Endothelial cell (in vitro differentiated cells): ENCODE data around the gene ROMO1. TPM values are rescaled to one million over a fixed set of nuclear protein-coding genes. Genes with fewer than 3 reads are reported as not detected.

Experiments used
- DNase-seq: peaks from one replicate; pipeline ENCODE4 v3.0.0; 2021; ENCODE audit warnings: low spot score
- H3K27ac Mint-ChIP-seq: one replicate; pipeline ENCODE4 v1.8.0; 2021; ENCODE audit warnings: mixed read lengths, inconsistent platforms; ENCODE audit not compliant: unreplicated experiment
- H3K27me3 Mint-ChIP-seq: one replicate; pipeline ENCODE4 v1.8.0; 2021; ENCODE audit warnings: mild to moderate bottlenecking, moderate library complexity, mixed read lengths, inconsistent platforms; ENCODE audit not compliant: unreplicated experiment
- H3K36me3 Mint-ChIP-seq: one replicate; pipeline ENCODE4 v1.8.0; 2021; ENCODE audit warnings: mild to moderate bottlenecking, low read depth, mixed read lengths, inconsistent platforms; ENCODE audit not compliant: unreplicated experiment
- H3K4me1 Mint-ChIP-seq: one replicate; pipeline ENCODE4 v1.8.0; 2021; ENCODE audit warnings: mild to moderate bottlenecking, mixed read lengths, inconsistent platforms; ENCODE audit not compliant: unreplicated experiment
- H3K4me3 Mint-ChIP-seq: one replicate; pipeline ENCODE4 v1.8.0; 2021; ENCODE audit warnings: mild to moderate bottlenecking, mixed read lengths, inconsistent platforms; ENCODE audit not compliant: unreplicated experiment
- H3K9me3 Mint-ChIP-seq: one replicate; pipeline ENCODE4 v1.8.0; 2021; ENCODE audit warnings: mixed read lengths, inconsistent platforms; ENCODE audit not compliant: unreplicated experiment
- CTCF ChIP-seq: fragments of 200-600 bp; sonication (generic); IDR thresholded peaks from one replicate; pipeline ENCODE4 v1.5.0; 2021; ENCODE audit warnings: antibody characterized with exemption; ENCODE audit not compliant: unreplicated experiment
- total RNA-seq: library from RNA; stranded (reverse); fragmentation: NEBNext Ultra II Directional; extraction: Animal tissue kit (Norgen Biotek cat#: 25700); gene quantifications from one replicate; pipeline ENCODE4 v1.2.1, GENCODE V29; 2021; ENCODE audit not compliant: unreplicated experiment

The ROMO1 gene
- total RNA-seq, 1 donor from 2014 or later: 159 TPM

DNA sequence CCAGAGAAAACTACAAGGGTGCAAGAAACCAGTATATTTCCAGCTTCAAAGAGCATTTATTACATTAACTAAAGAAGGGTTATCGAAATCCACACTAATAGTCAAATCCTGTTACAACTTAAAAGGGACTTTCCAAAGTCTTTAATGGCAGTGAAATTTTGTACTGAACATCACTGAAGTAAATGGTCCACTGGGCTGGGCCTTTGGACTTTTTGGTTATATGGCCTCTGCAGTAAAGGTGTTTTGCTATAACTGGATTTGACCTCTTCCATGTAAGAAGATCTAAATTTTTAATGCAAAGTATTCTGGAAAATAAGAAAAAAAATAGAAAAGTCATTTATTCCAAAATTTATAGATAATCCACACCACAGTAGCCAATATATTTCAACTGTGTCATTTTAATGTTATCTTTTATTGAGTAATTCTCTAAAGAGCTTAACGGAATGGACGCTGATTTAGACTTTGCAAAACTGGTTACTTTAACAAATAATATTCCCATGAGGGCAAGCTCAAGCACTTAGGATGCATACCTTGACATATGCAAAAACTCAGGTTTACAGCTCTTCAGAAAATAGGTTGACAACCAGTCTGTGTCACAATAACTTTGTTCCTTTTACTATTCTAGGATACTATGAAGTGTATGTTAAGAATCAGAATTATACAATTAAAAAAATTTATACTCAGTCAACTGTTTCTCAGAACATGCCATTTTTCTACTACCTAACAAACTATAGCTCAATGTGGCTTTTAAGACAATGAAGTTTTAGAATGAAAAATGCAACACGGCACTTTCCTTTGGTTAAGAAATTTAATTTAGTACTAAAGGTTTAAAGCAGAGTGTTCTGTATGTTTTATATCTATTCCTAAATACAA is 35.8 kb downstream of the ROMO1 start:
- no peaks in the 10 kb centered on the region for H3K27me3 Mint-ChIP-seq
- H3K36me3 Mint-ChIP-seq: peaks cover 44% of the 10 kb centered on the region
- H3K9me3 Mint-ChIP-seq: no peaks in the 10 kb centered on the region
- no peak for DNase-seq
- no peak overlapping the region for H3K4me3 Mint-ChIP-seq
- TF ChIP-seq CTCF: no peak
- H3K4me1 Mint-ChIP-seq: peaks cover 23% of the 10 kb centered on the region
- no peak overlapping the region for H3K27ac Mint-ChIP-seq

DNA sequence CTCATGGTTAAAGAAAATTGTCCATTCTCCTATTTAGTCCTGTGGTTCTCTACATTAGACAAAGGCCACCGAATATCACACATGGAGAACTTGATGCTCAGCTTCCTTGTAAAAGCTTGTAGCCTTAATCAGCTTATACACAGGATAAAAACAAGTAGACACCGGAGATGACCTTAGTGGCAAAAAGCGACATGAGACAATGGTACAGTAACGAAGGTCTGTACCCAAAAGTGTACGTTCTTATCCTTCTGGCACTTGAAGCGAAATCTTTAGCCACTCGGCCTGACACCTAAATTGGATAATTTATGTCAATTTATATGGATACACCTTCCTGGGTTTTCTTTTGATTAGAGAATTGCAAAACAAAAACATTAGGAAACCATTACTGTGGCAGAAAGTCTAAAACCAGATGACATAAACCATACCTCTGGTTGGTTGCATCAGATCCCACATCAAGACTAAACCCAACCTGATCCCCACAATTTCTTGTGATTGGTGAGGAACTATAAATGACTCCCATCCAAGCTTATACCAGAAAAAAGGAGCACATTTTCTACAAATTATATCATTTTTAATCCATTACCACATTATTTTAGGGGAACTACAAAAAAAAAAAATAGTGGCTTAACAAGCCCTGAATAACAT is 36.7 kb downstream of the ROMO1 start:
- H3K27me3 Mint-ChIP-seq: no peaks in the 10 kb centered on the region
- H3K9me3 Mint-ChIP-seq: no peaks in the 10 kb centered on the region
- no peak overlapping the region for H3K4me3 Mint-ChIP-seq
- peaks cover 25% of the 10 kb centered on the region for H3K4me1 Mint-ChIP-seq
- H3K27ac Mint-ChIP-seq: no peak overlapping the region
- DNase-seq: no peak
- H3K36me3 Mint-ChIP-seq: peaks cover 50% of the 10 kb centered on the region
- no peak for TF ChIP-seq CTCF

DNA sequence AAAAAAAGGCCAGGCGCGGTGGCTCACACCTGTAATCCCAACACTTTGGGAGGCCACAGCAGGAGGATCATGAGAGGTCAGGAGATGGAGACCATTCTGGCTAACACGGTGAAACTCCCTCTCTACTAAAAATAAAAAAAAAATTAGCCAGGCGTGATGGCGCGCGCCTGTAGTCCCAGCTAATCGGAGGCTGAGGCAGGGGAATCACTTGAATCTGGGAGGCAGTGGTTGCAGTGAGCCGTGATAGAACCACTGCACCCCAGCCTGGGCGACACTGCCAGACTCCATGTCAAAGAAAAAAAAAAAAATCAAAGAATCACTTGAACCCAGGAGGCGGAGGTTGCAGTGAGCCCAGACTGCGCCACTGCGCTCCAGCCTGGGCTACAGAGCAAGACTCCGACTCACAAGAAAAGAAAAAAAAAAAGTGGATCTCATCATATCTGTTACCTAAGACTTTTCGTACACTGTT is 38.7 kb downstream of the ROMO1 start:
- no peak for TF ChIP-seq CTCF
- Mint-ChIP-seq H3K36me3 (peaks cover 47% of the 10 kb centered on the region), H3K27ac (no peak overlapping the region), H3K27me3 (peaks cover 14% of the 10 kb centered on the region), H3K4me1 (peaks cover 36% of the 10 kb centered on the region), H3K9me3 (no peaks in the 10 kb centered on the region), H3K4me3 (peak overlapping the region; percentile 85)
- no peak for DNase-seq

- H3K9me3 Mint-ChIP-seq: no peaks in the 10 kb centered on the region
- no peak for DNase-seq
- peak overlapping the region; percentile 73 for H3K27ac Mint-ChIP-seq
- TF ChIP-seq CTCF: no peak
- peaks cover 48% of the 10 kb centered on the region for H3K36me3 Mint-ChIP-seq
- H3K27me3 Mint-ChIP-seq: peaks cover 14% of the 10 kb centered on the region
- peaks cover 41% of the 10 kb centered on the region for H3K4me1 Mint-ChIP-seq
- peak overlapping the region; percentile 85 for H3K4me3 Mint-ChIP-seq
These were observed 39.4 kb downstream of the ROMO1 start for GRCh38 chr20:35738410-35739179.
